ENCODE results near the gene SPOCK2. TPM values are rescaled to one million over a fixed set of nuclear protein-coding genes. Genes with fewer than 3 reads are reported as not detected.

SPOCK2 gene
- total RNA-seq, 2 experiments from 2014 or later, result 976 to 998 TPM

DNA sequence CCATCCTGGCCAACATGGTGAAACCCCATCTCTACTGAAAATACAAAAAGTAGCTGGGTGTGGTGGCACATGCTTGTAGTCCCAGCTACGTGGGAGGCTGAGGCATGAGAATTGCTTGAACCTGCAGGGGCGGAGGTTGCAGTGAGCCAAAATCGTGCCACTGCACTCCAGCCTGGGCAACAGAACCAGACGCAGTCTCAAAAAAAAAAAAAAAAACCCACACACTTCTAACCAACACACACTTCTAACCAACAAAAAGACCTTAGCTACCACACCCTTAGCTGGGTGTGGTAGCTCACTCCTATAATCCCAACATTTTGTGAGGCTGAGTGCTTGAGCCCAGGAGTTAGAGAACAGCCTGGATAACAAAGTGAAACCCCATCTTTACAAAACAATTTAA lies 33.9 kb upstream of the SPOCK2 start:
- Mint-ChIP-seq H3K27ac (peak overlapping the region; percentile 3), H3K4me3 (peak overlapping the region; percentile 12), H3K4me1 (ENCODE audit: low read depth) (peaks cover 67% of the 10 kb centered on the region), H3K36me3 (ENCODE audit: low read depth) (peaks cover 29% of the 10 kb centered on the region), H3K9me3 (no peaks in the 10 kb centered on the region), H3K27me3 (no peaks in the 10 kb centered on the region)
- intact Hi-C loops (cut with DNase I, micrococcal nuclease), result no loop called here
- Histone ChIP-seq H3K9me3 (ENCODE audit: control insufficient read depth in 1 of 2, insufficient read depth in 1 of 2, low read length in 2 of 2) (no peaks in the 10 kb centered on the region), H3K4me3 (ENCODE audit: low read length) (no peak overlapping the region), H3K36me3 (ENCODE audit: insufficient read depth, low read length) (no peaks in the 10 kb centered on the region), H3K4me1 (ENCODE audit: insufficient read depth, low read length) (peaks cover 11% of the 10 kb centered on the region), H3K27me3 (ENCODE audit: control insufficient read depth in 1 of 2, insufficient read depth in 2 of 2, low read length in 2 of 2) (no peaks in the 10 kb centered on the region), H3K27ac (ENCODE audit: low read depth in 1 of 2, low read length in 2 of 2) (peak overlapping the region in 1 of 2 donors; percentile 10)
- ATAC-seq (ENCODE audit: poor library complexity) (peak; percentile 34), DNase-seq (peak in 2 of 14 experiments; percentile 6 to 28)
- POLR2A ChIA-PET, result interaction anchor here (0.7 to 1.9 kb wide), 5 partner anchors 10 to 271 kb away, joined by 3 to 9 read pairs (median 3); partner anchors contain the start of genes PSAP and SPOCK2
- TF ChIP-seq, protein P1, sequence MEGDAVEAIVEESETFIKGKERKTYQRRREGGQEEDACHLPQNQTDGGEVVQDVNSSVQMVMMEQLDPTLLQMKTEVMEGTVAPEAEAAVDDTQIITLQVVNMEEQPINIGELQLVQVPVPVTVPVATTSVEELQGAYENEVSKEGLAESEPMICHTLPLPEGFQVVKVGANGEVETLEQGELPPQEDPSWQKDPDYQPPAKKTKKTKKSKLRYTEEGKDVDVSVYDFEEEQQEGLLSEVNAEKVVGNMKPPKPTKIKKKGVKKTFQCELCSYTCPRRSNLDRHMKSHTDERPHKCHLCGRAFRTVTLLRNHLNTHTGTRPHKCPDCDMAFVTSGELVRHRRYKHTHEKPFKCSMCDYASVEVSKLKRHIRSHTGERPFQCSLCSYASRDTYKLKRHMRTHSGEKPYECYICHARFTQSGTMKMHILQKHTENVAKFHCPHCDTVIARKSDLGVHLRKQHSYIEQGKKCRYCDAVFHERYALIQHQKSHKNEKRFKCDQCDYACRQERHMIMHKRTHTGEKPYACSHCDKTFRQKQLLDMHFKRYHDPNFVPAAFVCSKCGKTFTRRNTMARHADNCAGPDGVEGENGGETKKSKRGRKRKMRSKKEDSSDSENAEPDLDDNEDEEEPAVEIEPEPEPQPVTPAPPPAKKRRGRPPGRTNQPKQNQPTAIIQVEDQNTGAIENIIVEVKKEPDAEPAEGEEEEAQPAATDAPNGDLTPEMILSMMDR (IDR thresholded peaks at IDR 0.05), result no peak
- CTCF ChIA-PET, result interaction anchor here (1.2 to 1.6 kb wide), 2 partner anchors 74 to 153 kb away, joined by 3 read pairs; no protein-coding TSS in a partner anchor

DNA sequence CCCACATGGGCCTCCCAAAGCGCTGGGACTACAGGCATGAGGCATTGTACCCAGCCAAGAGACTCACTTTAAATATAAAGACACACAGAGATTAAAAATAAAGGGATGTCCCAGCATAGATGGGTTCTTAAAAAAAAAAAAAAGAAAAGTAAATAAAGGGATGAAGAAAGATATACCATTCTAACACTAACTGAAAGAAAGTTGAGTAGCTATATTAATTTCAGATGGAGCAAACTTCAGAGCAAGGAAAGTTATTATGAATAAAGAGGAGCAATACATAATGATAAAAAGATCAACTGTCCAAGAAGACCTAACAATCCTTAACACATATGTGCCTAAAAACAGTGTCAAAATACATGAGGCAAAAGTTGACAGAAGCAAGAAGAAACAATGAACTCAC lies 33.0 kb upstream of the SPOCK2 start:
- intact Hi-C loops (cut with DNase I, micrococcal nuclease), result no loop called here
- Histone ChIP-seq H3K27ac (ENCODE audit: low read depth in 1 of 2, low read length in 2 of 2) (no peak overlapping the region), H3K36me3 (ENCODE audit: insufficient read depth, low read length) (no peaks in the 10 kb centered on the region), H3K4me1 (ENCODE audit: insufficient read depth, low read length) (peaks cover 11% of the 10 kb centered on the region), H3K27me3 (ENCODE audit: control insufficient read depth in 1 of 2, insufficient read depth in 2 of 2, low read length in 2 of 2) (no peaks in the 10 kb centered on the region), H3K4me3 (ENCODE audit: low read length) (no peak overlapping the region), H3K9me3 (ENCODE audit: control insufficient read depth in 1 of 2, insufficient read depth in 1 of 2, low read length in 2 of 2) (no peaks in the 10 kb centered on the region)
- POLR2A ChIA-PET, result no interaction called here
- peaks cover 26% of the 10 kb centered on the region for H3K36me3 Mint-ChIP-seq (ENCODE audit: low read depth)
- no peaks in the 10 kb centered on the region for H3K27me3 Mint-ChIP-seq
- peaks cover 1% of the 10 kb centered on the region for H3K9me3 Mint-ChIP-seq
- peak overlapping the region; percentile 3 for H3K27ac Mint-ChIP-seq
- TF ChIP-seq, protein P1 (IDR thresholded peaks at IDR 0.05), result no peak
- no peak overlapping the region for H3K4me3 Mint-ChIP-seq
- no peak for ATAC-seq (ENCODE audit: poor library complexity)
- peaks cover 61% of the 10 kb centered on the region for H3K4me1 Mint-ChIP-seq (ENCODE audit: low read depth)
- CTCF ChIA-PET, result interaction anchor here (0.5 kb wide), 1 partner anchor 21 kb away, joined by 3 read pairs; no protein-coding TSS in a partner anchor
- no peak for DNase-seq

DNA sequence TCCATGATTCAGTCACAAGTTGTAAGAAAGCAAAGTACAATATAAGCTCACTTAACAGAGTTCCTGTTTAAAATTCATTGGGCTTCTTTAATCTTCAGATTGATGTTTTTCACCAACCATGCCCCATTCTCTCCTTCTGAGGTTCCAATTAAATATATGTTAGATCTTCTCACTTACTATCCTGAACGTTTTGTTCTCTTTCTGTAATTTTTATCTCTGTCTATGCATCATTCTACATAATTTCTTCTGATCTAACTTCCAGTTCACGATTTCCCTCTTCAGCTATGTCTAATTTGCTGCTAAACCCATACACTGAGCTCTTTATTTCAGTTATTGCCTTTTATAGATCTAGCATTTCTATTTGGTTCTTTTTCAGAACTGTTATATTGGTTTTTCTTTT lies 28.0 kb upstream of the SPOCK2 start:
- Mint-ChIP-seq H3K9me3 (peaks cover 3% of the 10 kb centered on the region), H3K4me3 (no peak overlapping the region), H3K4me1 (ENCODE audit: low read depth) (peaks cover 48% of the 10 kb centered on the region), H3K27ac (no peak overlapping the region), H3K27me3 (no peaks in the 10 kb centered on the region), H3K36me3 (ENCODE audit: low read depth) (peaks cover 47% of the 10 kb centered on the region)
- Histone ChIP-seq H3K36me3 (ENCODE audit: insufficient read depth, low read length) (no peaks in the 10 kb centered on the region), H3K4me3 (ENCODE audit: low read length) (no peak overlapping the region), H3K9me3 (ENCODE audit: control insufficient read depth in 1 of 2, insufficient read depth in 1 of 2, low read length in 2 of 2) (no peaks in the 10 kb centered on the region), H3K27ac (ENCODE audit: low read depth in 1 of 2, low read length in 2 of 2) (no peak overlapping the region), H3K4me1 (ENCODE audit: insufficient read depth, low read length) (peaks cover 3% of the 10 kb centered on the region), H3K27me3 (ENCODE audit: control insufficient read depth in 1 of 2, insufficient read depth in 2 of 2, low read length in 2 of 2) (no peaks in the 10 kb centered on the region)
- DNase-seq (no peak), ATAC-seq (ENCODE audit: poor library complexity) (no peak)
- intact Hi-C loops (cut with DNase I, micrococcal nuclease), result no loop called here
- ChIA-PET CTCF (interaction anchor here (0.5 to 2.5 kb wide), 5 partner anchors 9 to 153 kb away, joined by 3 to 8 read pairs (median 5); no protein-coding TSS in a partner anchor), POLR2A (interaction anchor here (0.6 to 2.5 kb wide), 5 partner anchors 8 to 221 kb away, joined by 3 to 6 read pairs (median 5); no protein-coding TSS in a partner anchor)
- TF ChIP-seq, protein P1 (IDR thresholded peaks at IDR 0.05), result no peak

All from CD4-positive, alpha-beta T cell (primary cell).